Thyroid gland (tissue), 4 donors: ENCODE measurements around the gene BANP. TPM values are rescaled to one million over a fixed set of nuclear protein-coding genes. Genes with fewer than 3 reads are reported as not detected.

Source experiments
- DNase-seq, 2 donors: peaks; one replicate each; pipeline ENCODE4 v3.0.0-alpha.2; 2019
- H3K27ac ChIP-seq, 3 donors: fragments of 200-600 bp; sonication (generic); 1 replicate in 2 of 3; 2 replicates in 1 of 3; pipeline ENCODE4 v1.5.1; 2016 to 2019; ENCODE audit warnings: mild to moderate bottlenecking in 1 of 3, moderate library complexity in 1 of 3
- H3K27me3 ChIP-seq: fragments of 200-600 bp; sonication (generic); one replicate; pipeline ENCODE4 v1.5.1; 2019
- H3K36me3 ChIP-seq, 2 donors: fragments of 200-600 bp; sonication (generic); one replicate each; pipeline ENCODE4 v1.5.1; 2016 to 2019
- H3K4me1 ChIP-seq, 2 donors: fragments of 200-600 bp; sonication (generic); one replicate each; pipeline ENCODE4 v1.5.1; 2017 to 2019
- H3K4me3 ChIP-seq, 3 donors: fragments of 200-600 bp; sonication (generic); replicated peaks in 1 of 3; 1 replicate in 2 of 3; 2 replicates in 1 of 3; pipeline ENCODE4 v1.5.1; 2016; ENCODE audit warnings: mild to moderate bottlenecking in 1 of 3
- H3K9me3 ChIP-seq: fragments of 200-600 bp; sonication (generic); one replicate; pipeline ENCODE4 v1.5.1; 2017
- CTCF ChIP-seq, 6 experiments: fragments of 200-600 bp in 3 of 6; fragments of 450-650 bp in 3 of 6; sonication (generic) in 3 of 6; IDR thresholded peaks; one replicate each; pipeline ENCODE4 v1.5.1; 2016 to 2019; ENCODE audit warnings: antibody characterized with exemption in 6 of 6, mild to moderate bottlenecking in 2 of 6, inconsistent platforms in 1 of 6, moderate library complexity in 1 of 6
- POLR2A ChIP-seq, 2 donors: fragments of 450-650 bp; IDR thresholded peaks; one replicate each; pipeline ENCODE4 v1.6.1; 2017; ENCODE audit warnings: antibody characterized with exemption in 2 of 2, mild to moderate bottlenecking in 2 of 2, moderate library complexity in 1 of 2
- WGBS, 2 donors: methylation state at CpG; one replicate each; pipeline ENCODE4 v1.1.5; 2017; 5-methylcytosine and 5-hydroxymethylcytosine counted together
- intact Hi-C: fragments of 100-400 bp; cut with DNase I; formaldehyde crosslinking; loops from one replicate; pipeline ENCODE4 v1.15.1; 2023
- total RNA-seq, 4 donors: library from RNA; depleted of rRNA; stranded (reverse); fragments of >200 nt; gene quantifications; one replicate each; pipeline ENCODE4 v1.2.3, GENCODE V29; 2016

Gene BANP
- total RNA-seq, 4 donors from 2014 or later, result 22.8 to 42.7 (median 29.8) TPM

GRCh38 chr16:87921236-87921773, 29.9 kb upstream of the BANP start:
- no peaks in the 10 kb centered on the region for H3K36me3 ChIP-seq
- no peak overlapping the region for H3K27ac ChIP-seq
- peaks cover 39 to 42% of the 10 kb centered on the region in 2 donors for H3K4me1 ChIP-seq
- H3K4me3 ChIP-seq, result no peak overlapping the region
- WGBS, 2 donors, result 74 to 85% methylated on average over 9 to 13 of the region's 13 CpGs
- intact Hi-C loops, result no loop called here
- no peak for TF ChIP-seq CTCF (IDR thresholded peaks at IDR 0.05)
- no peak for TF ChIP-seq POLR2A (IDR thresholded peaks at IDR 0.05)
- H3K9me3 ChIP-seq, result no peaks in the 10 kb centered on the region
- no peaks in the 10 kb centered on the region for H3K27me3 ChIP-seq
- no peak for DNase-seq

- H3K36me3 ChIP-seq, result no peaks in the 10 kb centered on the region
- no peak overlapping the region for H3K4me3 ChIP-seq
- TF ChIP-seq CTCF (IDR thresholded peaks at IDR 0.05) (no peak), POLR2A (IDR thresholded peaks at IDR 0.05) (no peak)
- intact Hi-C loops, result no loop called here
- H3K27me3 ChIP-seq, result no peaks in the 10 kb centered on the region
- H3K9me3 ChIP-seq, result no peaks in the 10 kb centered on the region
- H3K27ac ChIP-seq, result peak overlapping the region; percentile 24 to 97 (median 58)
- H3K4me1 ChIP-seq, result peaks cover 43 to 50% of the 10 kb centered on the region in 2 donors
- DNase-seq, result peak; percentile 79 to 80
- WGBS, 2 donors, result 45 to 63% methylated on average over 10 to 11 of the region's 14 CpGs
These were observed 28.9 kb upstream of the BANP start for GRCh38 chr16:87922250-87922871.

GRCh38 chr16:87924041-87924810, 27.0 kb upstream of the BANP start:
- peak overlapping the region; percentile 93 to 97 (median 95) for H3K27ac ChIP-seq
- H3K27me3 ChIP-seq, result no peaks in the 10 kb centered on the region
- no peaks in the 10 kb centered on the region for H3K9me3 ChIP-seq
- H3K4me3 ChIP-seq, result no peak overlapping the region
- peak in 1 of 2 donors; percentile 51 for TF ChIP-seq POLR2A (IDR thresholded peaks at IDR 0.05)
- peak in 1 of 6 experiments; percentile 14 for TF ChIP-seq CTCF (IDR thresholded peaks at IDR 0.05)
- intact Hi-C loops, result no loop called here
- 27 to 45% methylated on average over 21 to 23 of the region's 27 CpGs for WGBS, 2 donors
- DNase-seq, result peak; percentile 96 to 97
- peaks cover 43 to 50% of the 10 kb centered on the region in 2 donors for H3K4me1 ChIP-seq
- no peaks in the 10 kb centered on the region for H3K36me3 ChIP-seq

DNA sequence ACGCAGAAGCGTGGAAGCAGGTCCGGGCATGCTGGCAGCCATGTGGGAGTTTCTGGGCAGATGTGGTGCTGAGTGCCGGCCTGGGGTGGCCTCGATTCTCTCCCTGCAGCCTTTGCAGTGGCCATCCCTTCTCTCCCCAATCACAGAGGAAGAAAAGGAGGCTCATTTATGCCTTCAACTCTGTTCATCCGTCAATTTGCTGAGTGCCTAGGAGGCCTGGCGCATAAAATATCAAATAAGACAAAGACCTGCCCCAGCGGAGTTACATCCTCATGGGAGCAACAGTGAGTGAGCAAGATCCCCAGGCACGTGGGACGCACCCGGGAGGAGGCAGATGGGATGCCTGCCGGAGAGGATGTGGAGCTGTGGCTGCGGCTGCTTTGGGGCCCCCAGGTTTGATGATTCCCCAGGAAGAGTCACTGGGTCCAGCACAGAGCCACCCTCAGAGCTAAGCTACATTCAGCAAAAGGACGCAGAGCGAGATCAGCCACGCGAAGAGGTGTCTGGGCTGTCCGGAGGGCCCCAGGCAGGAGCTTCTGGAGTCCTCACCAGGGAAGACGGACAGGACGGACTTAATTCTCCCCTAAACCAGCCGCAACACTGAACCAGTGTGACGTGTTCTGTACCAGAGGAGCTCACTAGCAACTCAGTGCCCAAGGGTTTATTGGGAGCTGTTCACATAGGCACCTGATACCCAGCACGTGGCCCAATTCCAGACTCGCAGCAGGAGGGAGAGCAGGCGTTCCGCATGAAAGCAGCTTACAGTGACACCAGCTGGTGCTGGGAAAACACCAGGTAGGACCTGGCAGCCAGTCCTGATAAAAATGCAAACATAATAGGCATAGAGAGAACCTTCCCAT, 26.2 kb upstream of the BANP start:
- Histone ChIP-seq H3K4me1 (peaks cover 43 to 50% of the 10 kb centered on the region in 2 donors), H3K36me3 (no peaks in the 10 kb centered on the region), H3K27ac (peak overlapping the region; percentile 93 to 97 (median 95)), H3K27me3 (no peaks in the 10 kb centered on the region), H3K9me3 (no peaks in the 10 kb centered on the region), H3K4me3 (no peak overlapping the region)
- TF ChIP-seq CTCF (IDR thresholded peaks at IDR 0.05), result no peak
- peak in 1 of 2 donors; percentile 57 for TF ChIP-seq POLR2A (IDR thresholded peaks at IDR 0.05)
- intact Hi-C loops, result no loop called here
- DNase-seq, result peak; percentile 98
- WGBS, 2 donors, result 41 to 42% methylated on average over 14 to 24 of the region's 26 CpGs
